K562 (cell line): ENCODE data around the gene SYT13. TPM values are rescaled to one million over a fixed set of nuclear protein-coding genes. Genes with fewer than 3 reads are reported as not detected.

Experiments used
- JUN ChIP-seq, 2 experiments: sonication (generic) in 1 of 2; formaldehyde crosslinking in 1 of 2; IDR thresholded peaks; 2 replicates each; pipeline versions ENCODE4 v1.6.1 to v1.8.0; 2012 to 2022; ENCODE audit warnings: borderline replicate concordance in 2 of 2, mild to moderate bottlenecking in 2 of 2, improper control_type of control experiment in 1 of 2, low read depth in 1 of 2, low read length in 1 of 2, missing genetic modification reagents in 1 of 2
- RB1 ChIP-seq: fragments of 450-650 bp; IDR thresholded peaks from 2 replicates; pipeline ENCODE4 v1.6.1; 2017; ENCODE audit warnings: low read depth, mild to moderate bottlenecking
- RBFOX2 ChIP-seq: fragments of 200-400 bp; formaldehyde crosslinking; IDR thresholded peaks from 2 replicates; pipeline ENCODE4 v1.6.1; 2017; ENCODE audit warnings: low read depth, mild to moderate bottlenecking, low read length, moderate library complexity
- TGIF2 ChIP-seq: sonication (generic); formaldehyde crosslinking; IDR thresholded peaks from 2 replicates; pipeline ENCODE4 v1.8.1; 2022; ENCODE audit warnings: mild to moderate bottlenecking, missing genetic modification reagents, moderate library complexity
- ZNF143 ChIP-seq: sonication (generic); formaldehyde crosslinking; IDR thresholded peaks from 2 replicates; pipeline ENCODE4 v1.9.0; 2022; ENCODE audit warnings: mild to moderate bottlenecking, missing genetic modification reagents
- polyA plus RNA-seq, 8 experiments: library from polyadenylated mRNA; depleted of rRNA in 4 of 8; stranded (reverse) in 5 of 8; unstranded in 3 of 8; fragments of >200 nt; fragmentation: Nextera tagmentation in 2 of 8; fragmentation: Illumina TruSeq in 1 of 8; extraction: Ambion mirVana in 2 of 8; extraction: Trizol in 1 of 8; gene quantifications; 2 replicates each; pipeline versions ENCODE4 v1.2.1 to v1.2.3, GENCODE V29; 2011 to 2014; ENCODE audit warnings: inconsistent platforms in 1 of 8, missing spikeins in 1 of 8
- total RNA-seq, 7 experiments: library from RNA; depleted of rRNA in 6 of 7; stranded (reverse); fragments of >200 nt in 6 of 7; fragmentation: Illumina TruSeq in 2 of 7; extraction: Trizol in 2 of 7; gene quantifications; 2 replicates each; pipeline versions ENCODE4 v1.2.1 to v1.2.3, GENCODE V29; 2011 to 2021; ENCODE audit warnings: low replicate concordance in 1 of 7
- TF ChIP-seq, protein P1 (sequence below), 2 experiments: fragments of 450-650 bp; formaldehyde crosslinking in 1 of 2; IDR thresholded peaks; 2 replicates each; pipeline versions ENCODE4 v1.4.0 to v1.6.1; 2014 to 2020; ENCODE audit warnings: mild to moderate bottlenecking in 2 of 2, borderline replicate concordance in 1 of 2, low read depth in 1 of 2
- TF ChIP-seq, protein P2 (sequence below), 2 experiments: fragments of 450-650 bp; IDR thresholded peaks; 2 replicates each; pipeline ENCODE4 v1.6.1; 2018; ENCODE audit warnings: mild to moderate bottlenecking in 2 of 2, low read depth in 1 of 2; ENCODE audit not compliant: partially characterized antibody in 2 of 2
- TF ChIP-seq, protein P3 (sequence below): IDR thresholded peaks from 2 replicates; pipeline ENCODE4 v1.6.1; 2011; ENCODE audit warnings: borderline replicate concordance, low read depth, mild to moderate bottlenecking, moderate library complexity, low read length; ENCODE audit not compliant: insufficient read depth, poor library complexity, severe bottlenecking

The SYT13 gene
- total and polyA plus RNA-seq, 9 of the 15 experiments (the other 6 are each of a cell fraction or from before 2014, with no cell fraction given) = under 0.01 to 0.13 (median 0.08) TPM; not detected in 2

DNA sequence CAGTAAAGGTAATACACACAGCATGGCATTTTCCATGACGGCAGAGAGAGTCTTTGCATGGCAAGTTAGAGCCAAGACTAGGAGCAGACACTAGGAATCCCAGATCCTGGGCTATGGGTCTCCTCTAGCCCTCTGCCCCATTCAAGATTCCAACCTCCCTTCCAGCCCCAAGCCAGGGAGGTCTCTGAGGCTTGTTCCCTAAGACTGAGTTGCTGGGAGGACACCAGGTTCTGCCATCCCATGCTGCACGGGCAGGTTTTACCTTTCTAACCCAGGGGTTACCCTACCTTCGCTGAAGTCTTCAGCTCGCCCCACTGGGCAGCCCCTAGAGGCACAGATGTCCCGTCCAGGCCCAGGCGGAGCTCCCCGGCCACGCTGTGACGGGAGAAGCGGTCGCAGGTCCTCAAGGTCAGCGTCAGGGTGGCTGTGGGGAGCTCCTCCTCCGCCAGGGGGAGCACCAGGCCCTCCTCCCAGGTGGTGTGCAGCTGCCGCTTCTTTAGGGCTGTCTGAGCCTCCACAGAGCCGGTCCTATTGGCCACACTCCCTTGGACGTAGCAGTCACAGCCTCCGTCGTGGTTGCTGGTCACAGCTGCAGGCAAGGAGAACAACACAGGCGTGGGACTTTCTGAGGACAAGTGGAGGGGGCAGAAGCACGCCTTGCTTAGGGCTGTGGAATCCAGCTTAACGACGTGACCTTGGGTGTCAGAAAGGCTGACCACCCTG is 33.8 kb downstream of the SYT13 start (continued):
- TF ChIP-seq, protein P1, sequence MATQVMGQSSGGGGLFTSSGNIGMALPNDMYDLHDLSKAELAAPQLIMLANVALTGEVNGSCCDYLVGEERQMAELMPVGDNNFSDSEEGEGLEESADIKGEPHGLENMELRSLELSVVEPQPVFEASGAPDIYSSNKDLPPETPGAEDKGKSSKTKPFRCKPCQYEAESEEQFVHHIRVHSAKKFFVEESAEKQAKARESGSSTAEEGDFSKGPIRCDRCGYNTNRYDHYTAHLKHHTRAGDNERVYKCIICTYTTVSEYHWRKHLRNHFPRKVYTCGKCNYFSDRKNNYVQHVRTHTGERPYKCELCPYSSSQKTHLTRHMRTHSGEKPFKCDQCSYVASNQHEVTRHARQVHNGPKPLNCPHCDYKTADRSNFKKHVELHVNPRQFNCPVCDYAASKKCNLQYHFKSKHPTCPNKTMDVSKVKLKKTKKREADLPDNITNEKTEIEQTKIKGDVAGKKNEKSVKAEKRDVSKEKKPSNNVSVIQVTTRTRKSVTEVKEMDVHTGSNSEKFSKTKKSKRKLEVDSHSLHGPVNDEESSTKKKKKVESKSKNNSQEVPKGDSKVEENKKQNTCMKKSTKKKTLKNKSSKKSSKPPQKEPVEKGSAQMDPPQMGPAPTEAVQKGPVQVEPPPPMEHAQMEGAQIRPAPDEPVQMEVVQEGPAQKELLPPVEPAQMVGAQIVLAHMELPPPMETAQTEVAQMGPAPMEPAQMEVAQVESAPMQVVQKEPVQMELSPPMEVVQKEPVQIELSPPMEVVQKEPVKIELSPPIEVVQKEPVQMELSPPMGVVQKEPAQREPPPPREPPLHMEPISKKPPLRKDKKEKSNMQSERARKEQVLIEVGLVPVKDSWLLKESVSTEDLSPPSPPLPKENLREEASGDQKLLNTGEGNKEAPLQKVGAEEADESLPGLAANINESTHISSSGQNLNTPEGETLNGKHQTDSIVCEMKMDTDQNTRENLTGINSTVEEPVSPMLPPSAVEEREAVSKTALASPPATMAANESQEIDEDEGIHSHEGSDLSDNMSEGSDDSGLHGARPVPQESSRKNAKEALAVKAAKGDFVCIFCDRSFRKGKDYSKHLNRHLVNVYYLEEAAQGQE (IDR thresholded peaks at IDR 0.05; ENCODE audit: borderline replicate concordance) = peak; percentile 47
- TF ChIP-seq, protein P1 (CRISPR knock-in tag; IDR thresholded peaks at IDR 0.05; ENCODE audit: low read depth) = no peak
- TF ChIP-seq RB1 (peak; percentile 49; the same call in 1 of the 2 replicates), ZNF143 (no peak), RBFOX2 (no peak), JUN (IDR thresholded peaks at IDR 0.05; ENCODE audit: borderline replicate concordance, low read depth, low read length) (no peak), JUN (CRISPR knock-in tag; IDR thresholded peaks at IDR 0.05; ENCODE audit: borderline replicate concordance) (no peak), TGIF2 (CRISPR knock-in tag) (no peak)
- TF ChIP-seq, protein P2, sequence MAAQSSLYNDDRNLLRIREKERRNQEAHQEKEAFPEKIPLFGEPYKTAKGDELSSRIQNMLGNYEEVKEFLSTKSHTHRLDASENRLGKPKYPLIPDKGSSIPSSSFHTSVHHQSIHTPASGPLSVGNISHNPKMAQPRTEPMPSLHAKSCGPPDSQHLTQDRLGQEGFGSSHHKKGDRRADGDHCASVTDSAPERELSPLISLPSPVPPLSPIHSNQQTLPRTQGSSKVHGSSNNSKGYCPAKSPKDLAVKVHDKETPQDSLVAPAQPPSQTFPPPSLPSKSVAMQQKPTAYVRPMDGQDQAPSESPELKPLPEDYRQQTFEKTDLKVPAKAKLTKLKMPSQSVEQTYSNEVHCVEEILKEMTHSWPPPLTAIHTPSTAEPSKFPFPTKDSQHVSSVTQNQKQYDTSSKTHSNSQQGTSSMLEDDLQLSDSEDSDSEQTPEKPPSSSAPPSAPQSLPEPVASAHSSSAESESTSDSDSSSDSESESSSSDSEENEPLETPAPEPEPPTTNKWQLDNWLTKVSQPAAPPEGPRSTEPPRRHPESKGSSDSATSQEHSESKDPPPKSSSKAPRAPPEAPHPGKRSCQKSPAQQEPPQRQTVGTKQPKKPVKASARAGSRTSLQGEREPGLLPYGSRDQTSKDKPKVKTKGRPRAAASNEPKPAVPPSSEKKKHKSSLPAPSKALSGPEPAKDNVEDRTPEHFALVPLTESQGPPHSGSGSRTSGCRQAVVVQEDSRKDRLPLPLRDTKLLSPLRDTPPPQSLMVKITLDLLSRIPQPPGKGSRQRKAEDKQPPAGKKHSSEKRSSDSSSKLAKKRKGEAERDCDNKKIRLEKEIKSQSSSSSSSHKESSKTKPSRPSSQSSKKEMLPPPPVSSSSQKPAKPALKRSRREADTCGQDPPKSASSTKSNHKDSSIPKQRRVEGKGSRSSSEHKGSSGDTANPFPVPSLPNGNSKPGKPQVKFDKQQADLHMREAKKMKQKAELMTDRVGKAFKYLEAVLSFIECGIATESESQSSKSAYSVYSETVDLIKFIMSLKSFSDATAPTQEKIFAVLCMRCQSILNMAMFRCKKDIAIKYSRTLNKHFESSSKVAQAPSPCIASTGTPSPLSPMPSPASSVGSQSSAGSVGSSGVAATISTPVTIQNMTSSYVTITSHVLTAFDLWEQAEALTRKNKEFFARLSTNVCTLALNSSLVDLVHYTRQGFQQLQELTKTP (IDR thresholded peaks at IDR 0.05; ENCODE audit: low read depth in 1 of 2, partially characterized antibody in 2 of 2) = no peak
- TF ChIP-seq, protein P3, sequence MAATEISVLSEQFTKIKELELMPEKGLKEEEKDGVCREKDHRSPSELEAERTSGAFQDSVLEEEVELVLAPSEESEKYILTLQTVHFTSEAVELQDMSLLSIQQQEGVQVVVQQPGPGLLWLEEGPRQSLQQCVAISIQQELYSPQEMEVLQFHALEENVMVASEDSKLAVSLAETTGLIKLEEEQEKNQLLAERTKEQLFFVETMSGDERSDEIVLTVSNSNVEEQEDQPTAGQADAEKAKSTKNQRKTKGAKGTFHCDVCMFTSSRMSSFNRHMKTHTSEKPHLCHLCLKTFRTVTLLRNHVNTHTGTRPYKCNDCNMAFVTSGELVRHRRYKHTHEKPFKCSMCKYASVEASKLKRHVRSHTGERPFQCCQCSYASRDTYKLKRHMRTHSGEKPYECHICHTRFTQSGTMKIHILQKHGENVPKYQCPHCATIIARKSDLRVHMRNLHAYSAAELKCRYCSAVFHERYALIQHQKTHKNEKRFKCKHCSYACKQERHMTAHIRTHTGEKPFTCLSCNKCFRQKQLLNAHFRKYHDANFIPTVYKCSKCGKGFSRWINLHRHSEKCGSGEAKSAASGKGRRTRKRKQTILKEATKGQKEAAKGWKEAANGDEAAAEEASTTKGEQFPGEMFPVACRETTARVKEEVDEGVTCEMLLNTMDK = peak; percentile 78
- TF ChIP-seq, all 486 proteins: peak for 14
